Measurements from ENCODE around the gene OTOF.

OTOF gene

GRCh38 chr2:26503231-26503880, 25.4 kb upstream of the OTOF start:
- H3K27ac ChIP-seq = no peak overlapping the region
- no peak for DNase-seq (ENCODE audit: low read depth, low spot score)

GRCh38 chr2:26500406-26500805, 22.5 kb upstream of the OTOF start:
- DNase-seq (ENCODE audit: low read depth, low spot score) = no peak
- no peak overlapping the region for H3K27ac ChIP-seq

- no peak overlapping the region for H3K27ac ChIP-seq
- no peak for DNase-seq (ENCODE audit: low read depth, low spot score)
These were observed 17.9 kb upstream of the OTOF start for GRCh38 chr2:26495705-26496297.

DNA sequence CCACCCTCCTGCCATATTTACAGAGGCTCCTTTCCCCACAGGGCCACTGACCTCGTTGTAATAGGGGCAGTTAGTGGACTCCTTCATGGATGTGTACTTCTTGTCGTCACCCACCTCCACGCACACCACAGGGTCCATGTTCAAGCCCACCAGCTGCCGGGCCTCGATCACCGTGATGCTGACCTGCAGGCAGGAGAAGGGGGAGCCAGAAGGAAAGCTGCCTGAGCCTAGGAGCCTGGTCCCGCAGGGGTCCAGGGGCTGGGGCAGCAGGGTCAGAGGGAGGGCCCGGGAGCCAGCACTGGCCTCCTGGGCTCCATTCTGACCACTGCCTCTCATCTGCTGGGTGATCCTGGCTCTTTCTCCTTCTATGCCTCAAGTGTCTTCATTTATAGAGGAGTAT, 17.0 kb upstream of the OTOF start:
- H3K27ac ChIP-seq = no peak overlapping the region
- DNase-seq (ENCODE audit: low read depth, low spot score) = no peak

DNA sequence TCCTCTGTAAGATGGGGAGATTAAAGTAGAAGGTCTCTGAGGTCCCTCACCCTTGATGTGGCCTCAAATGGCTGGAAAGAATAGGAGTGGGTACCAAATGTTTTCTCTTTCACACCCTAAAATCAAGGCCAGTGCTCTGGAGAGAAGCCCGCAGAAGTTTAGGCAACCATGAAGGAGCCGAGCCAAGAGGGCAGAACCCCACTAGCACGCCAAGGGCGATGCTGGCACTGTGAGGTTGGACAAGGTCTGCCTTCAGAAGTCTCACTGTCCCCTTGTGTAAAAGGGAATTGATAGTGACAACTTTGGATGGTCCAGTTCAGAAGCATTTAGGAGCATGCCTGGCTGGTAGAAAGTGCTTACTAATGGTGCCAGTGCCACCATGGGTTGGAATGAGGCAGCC, 16.3 kb upstream of the OTOF start:
- H3K27ac ChIP-seq = no peak overlapping the region
- DNase-seq (ENCODE audit: low read depth, low spot score) = no peak

- DNase-seq (ENCODE audit: low read depth, low spot score) = no peak
- H3K27ac ChIP-seq = no peak overlapping the region
These were observed 15.6 kb upstream of the OTOF start for GRCh38 chr2:26493566-26493965.

- H3K27ac ChIP-seq = no peak overlapping the region
- no peak for DNase-seq (ENCODE audit: low read depth, low spot score)
These were observed 15.0 kb upstream of the OTOF start for GRCh38 chr2:26492749-26493515.

DNA sequence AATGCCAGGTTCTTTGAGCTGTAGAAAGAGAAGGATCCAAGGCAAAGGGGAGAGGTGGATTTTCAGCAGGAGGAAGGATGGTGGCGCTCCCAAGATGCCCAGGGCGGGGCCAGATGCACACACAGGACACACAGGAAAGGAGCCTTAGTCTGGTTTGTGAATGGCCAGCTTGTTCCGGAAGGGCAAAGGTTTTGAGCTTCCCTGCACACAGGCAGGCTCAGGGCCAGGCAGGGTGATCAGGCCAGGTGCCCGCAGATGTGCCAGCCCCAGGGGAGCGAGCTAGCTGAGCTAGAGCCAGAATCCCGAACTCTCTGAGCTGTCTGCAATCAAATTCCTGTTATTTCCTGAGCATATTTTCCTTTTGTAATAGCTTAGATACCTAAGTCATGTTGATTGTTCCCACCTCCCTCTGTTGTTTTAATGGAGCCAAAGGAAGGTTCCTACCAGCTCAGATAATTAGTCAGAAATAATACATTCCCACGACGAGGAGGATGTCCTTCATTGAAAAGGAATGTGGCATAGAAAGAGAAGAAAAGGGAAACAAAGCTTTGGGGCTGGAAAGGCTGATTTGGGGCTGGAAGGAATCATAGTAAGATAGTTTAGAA, 13.7 kb upstream of the OTOF start:
- no peak overlapping the region for H3K27ac ChIP-seq

DNA sequence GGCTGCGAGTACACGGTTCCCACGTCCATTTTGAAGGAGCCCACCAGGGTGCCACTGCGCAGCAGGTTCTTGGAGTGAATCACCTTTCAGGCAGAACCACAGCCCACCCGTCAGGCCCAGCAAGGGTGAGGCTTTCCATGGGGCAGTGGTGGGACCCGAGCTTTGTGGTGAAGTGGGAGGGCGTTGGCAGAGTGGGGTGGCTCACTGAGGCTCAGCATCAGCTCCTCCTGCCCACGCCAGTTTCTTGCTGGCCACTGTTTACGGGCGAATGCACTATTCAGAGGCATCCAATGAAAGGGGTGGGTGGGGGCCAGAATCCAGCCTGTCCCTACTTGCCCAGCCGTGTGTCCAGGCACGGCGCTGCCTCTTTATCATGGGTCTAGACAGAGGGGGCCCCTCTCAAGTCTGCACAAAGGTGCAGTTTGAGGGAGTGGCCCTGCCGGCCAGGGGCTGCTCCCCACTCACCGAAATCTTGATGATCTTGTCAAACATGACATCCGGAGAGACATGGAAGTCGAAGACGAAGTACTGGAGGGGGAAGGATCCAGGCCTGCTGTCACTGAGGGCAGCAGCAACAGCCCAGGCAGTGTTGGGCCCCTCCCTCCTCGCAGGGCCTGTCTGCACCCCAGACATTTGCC, 11.4 kb upstream of the OTOF start:
- no peak for DNase-seq (ENCODE audit: low read depth, low spot score)

More for the DNA sequence above, 13.7 kb upstream of the OTOF start:
- DNase-seq (ENCODE audit: low read depth, low spot score) = no peak

DNA sequence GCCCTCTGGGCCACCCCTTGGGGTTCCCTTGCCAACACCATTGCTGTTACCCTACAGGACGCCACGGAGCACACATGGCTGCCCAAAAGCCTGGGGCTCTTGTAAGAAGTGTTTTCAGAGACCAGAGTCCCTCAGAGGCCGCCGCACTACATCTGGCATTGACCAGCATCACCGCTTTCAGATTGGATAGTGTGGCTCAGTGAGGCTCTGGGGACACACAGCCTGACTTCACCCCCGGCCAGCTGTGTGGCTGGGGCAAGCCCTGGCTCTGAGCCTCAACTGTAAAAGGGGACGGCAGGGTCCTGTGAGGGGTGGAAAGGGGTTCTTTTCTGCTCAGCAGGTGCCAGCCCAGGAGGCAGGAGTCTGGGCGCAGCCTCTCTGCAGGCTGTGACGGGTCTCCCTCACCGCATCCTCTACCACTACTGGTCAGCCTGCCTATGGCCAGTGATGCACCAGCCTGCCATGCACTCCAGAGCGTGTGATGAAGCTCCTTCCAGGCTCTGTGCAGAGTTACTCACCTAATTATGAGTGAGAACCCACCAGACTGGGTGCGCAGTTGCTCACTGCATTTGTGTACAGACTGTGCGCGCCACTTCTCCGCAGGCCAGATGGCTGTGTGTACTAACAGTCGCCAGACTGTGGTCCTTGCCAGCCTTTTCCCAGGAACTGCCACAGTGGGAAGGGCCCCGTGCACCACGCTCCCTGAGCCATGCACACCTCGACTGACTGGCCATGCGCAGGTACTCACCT, 10.7 kb upstream of the OTOF start:
- no peak overlapping the region for H3K27ac ChIP-seq
- no peak for DNase-seq (ENCODE audit: low read depth, low spot score)

More for the DNA sequence above, 11.4 kb upstream of the OTOF start:
- no peak overlapping the region for H3K27ac ChIP-seq

- DNase-seq (ENCODE audit: low read depth, low spot score) = no peak
- no peak overlapping the region for H3K27ac ChIP-seq
These were observed 9.3 kb upstream of the OTOF start for GRCh38 chr2:26487192-26487591.

DNA sequence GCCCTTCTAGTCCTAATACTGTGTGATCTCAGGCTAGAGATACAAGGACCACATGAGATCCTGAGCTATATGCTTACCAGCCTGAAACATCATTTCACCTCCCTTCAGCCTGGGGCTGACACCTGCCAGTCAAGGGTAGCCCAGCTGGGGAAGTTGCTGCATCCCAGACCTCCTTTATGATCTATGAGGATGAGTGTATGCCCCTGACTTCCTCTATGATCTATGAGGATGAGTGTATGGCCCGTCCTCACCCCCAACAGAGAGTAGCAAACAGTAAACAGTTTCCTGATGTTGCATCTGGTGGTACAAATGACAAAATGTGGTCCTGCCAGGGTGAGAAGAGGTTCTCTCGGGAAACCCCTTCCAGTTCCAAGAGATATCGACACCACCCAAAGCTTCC, 8.9 kb upstream of the OTOF start:
- no peak overlapping the region for H3K27ac ChIP-seq

GRCh38 chr2:26485725-26486418, 7.9 kb upstream of the OTOF start:
- DNase-seq (ENCODE audit: low read depth, low spot score) = no peak

More for the DNA sequence above, 8.9 kb upstream of the OTOF start:
- no peak for DNase-seq (ENCODE audit: low read depth, low spot score)

GRCh38 chr2:26485099-26485498, 7.2 kb upstream of the OTOF start:
- DNase-seq (ENCODE audit: low read depth, low spot score) = no peak
- no peak overlapping the region for H3K27ac ChIP-seq

More at GRCh38 chr2:26485725-26486418, 7.9 kb upstream of the OTOF start:
- no peak overlapping the region for H3K27ac ChIP-seq

- H3K27ac ChIP-seq = no peak overlapping the region
- no peak for DNase-seq (ENCODE audit: low read depth, low spot score)
These were observed 6.7 kb upstream of the OTOF start for GRCh38 chr2:26484579-26484978.

- no peak for DNase-seq (ENCODE audit: low read depth, low spot score)
These were observed 6.1 kb upstream of the OTOF start for GRCh38 chr2:26483957-26484565.

DNA sequence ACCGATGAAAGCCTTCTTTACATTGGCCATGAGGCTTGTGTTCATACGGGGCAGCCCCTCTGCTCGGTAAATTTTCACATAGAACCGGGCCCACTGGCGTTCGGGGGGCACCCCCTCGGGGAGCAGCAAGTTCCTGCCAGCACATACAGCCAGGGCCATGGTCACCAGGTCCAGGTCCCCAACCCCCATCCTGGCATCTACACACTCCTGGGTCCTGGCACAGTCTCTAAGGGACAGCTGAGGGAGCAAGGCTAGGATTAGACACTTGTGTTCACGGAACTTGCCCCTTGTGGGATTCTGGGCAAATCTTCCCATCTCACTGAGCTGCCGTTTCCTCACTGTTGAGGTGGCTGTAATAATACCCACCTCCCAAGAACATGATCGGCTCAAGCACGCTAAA, 5.6 kb upstream of the OTOF start:
- no peak for DNase-seq (ENCODE audit: low read depth, low spot score)
- H3K27ac ChIP-seq = no peak overlapping the region

More at GRCh38 chr2:26483957-26484565, 6.1 kb upstream of the OTOF start:
- H3K27ac ChIP-seq = no peak overlapping the region

DNA sequence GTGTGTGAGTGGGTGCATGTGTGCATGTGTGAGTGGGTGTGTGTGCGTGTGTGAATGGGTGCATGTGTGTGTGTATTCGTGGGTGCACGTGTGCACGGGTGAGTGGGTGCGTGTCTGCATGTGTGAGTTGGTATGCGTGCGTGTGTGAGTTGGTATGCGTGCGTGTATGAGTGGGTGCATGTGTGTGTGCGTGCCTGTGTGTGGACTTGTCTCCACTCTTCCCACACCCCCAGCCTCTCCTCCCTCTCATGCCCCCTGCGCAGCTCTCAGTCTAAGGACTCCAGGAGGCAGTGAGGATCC, 5.1 kb upstream of the OTOF start:
- DNase-seq (ENCODE audit: low read depth, low spot score) = no peak

More for the DNA sequence above, 5.1 kb upstream of the OTOF start:
- no peak overlapping the region for H3K27ac ChIP-seq
